ENCODE results near the gene CLN6. TPM values are rescaled to one million over a fixed set of nuclear protein-coding genes. Genes with fewer than 3 reads are reported as not detected.
"Not testable (repeated sequence)": the region's sequence is repeated elsewhere in the genome, so short reads cannot be mapped to it uniquely, and the experiment has no call there.

CLN6 gene
- polyA plus RNA-seq, 1 experiment, result 25.4 TPM

GRCh38 chr15:68203486-68203885 is 26.0 kb downstream of the CLN6 start:
- no peak for TF ChIP-seq CTCF (IDR thresholded peaks at IDR 0.05; ENCODE audit: insufficient read depth, low read depth, low read length)
- Histone ChIP-seq H3K27me3 (ENCODE audit: control insufficient read depth, insufficient read depth, low read length) (no peaks in the 10 kb centered on the region), H3K36me3 (ENCODE audit: control insufficient read depth, insufficient read depth, low read length) (no peaks in the 10 kb centered on the region), H3K4me3 (ENCODE audit: low read depth, low read length) (no peak overlapping the region)
- POLR2A ChIA-PET, result no interaction called here
- CTCF ChIA-PET, result interaction anchor here (1.1 to 1.2 kb wide), 2 partner anchors 9 to 11 kb away, joined by 3 to 5 read pairs; no protein-coding TSS in a partner anchor
- no peak for DNase-seq (ENCODE audit: low read depth)

- H3K27me3 ChIP-seq (ENCODE audit: control insufficient read depth, insufficient read depth, low read length); DNase-seq (ENCODE audit: low read depth); H3K36me3 ChIP-seq (ENCODE audit: control insufficient read depth, insufficient read depth, low read length); H3K4me3 ChIP-seq (ENCODE audit: low read depth, low read length); POLR2A ChIA-PET: not testable (repeated sequence)
- CTCF ChIA-PET, result interaction anchor here (1.2 kb wide), 1 partner anchor 8 kb away, joined by 5 read pairs; no protein-coding TSS in a partner anchor
Measured at GRCh38 chr15:68202994-68203393, 26.5 kb downstream of the CLN6 start.

- no peak for DNase-seq (ENCODE audit: low read depth)
- no peaks in the 10 kb centered on the region for H3K27me3 ChIP-seq (ENCODE audit: control insufficient read depth, insufficient read depth, low read length)
- ChIA-PET POLR2A (no interaction called here), CTCF (interaction anchor here (3.0 kb wide), 1 partner anchor 9 kb away, joined by 16 read pairs; no protein-coding TSS in a partner anchor)
- TF ChIP-seq CTCF (IDR thresholded peaks at IDR 0.05; ENCODE audit: insufficient read depth, low read depth, low read length), result no peak
- H3K4me3 ChIP-seq (ENCODE audit: low read depth, low read length), result no peak overlapping the region
- no peaks in the 10 kb centered on the region; the same call in 1 of the 2 replicates for H3K36me3 ChIP-seq (ENCODE audit: control insufficient read depth, insufficient read depth, low read length)
Measured at GRCh38 chr15:68201879-68202261, 27.7 kb downstream of the CLN6 start.

- H3K27me3 ChIP-seq (ENCODE audit: control insufficient read depth, insufficient read depth, low read length), result no peaks in the 10 kb centered on the region
- TF ChIP-seq CTCF (IDR thresholded peaks at IDR 0.05; ENCODE audit: insufficient read depth, low read depth, low read length), result no peak
- ChIA-PET CTCF (interaction anchor here (1.5 to 3.0 kb wide), 2 partner anchors 10 to 337 kb away, joined by 3 to 16 read pairs; no protein-coding TSS in a partner anchor), POLR2A (no interaction called here)
- DNase-seq (ENCODE audit: low read depth), result no peak
- no peak overlapping the region for H3K4me3 ChIP-seq (ENCODE audit: low read depth, low read length)
- H3K36me3 ChIP-seq (ENCODE audit: control insufficient read depth, insufficient read depth, low read length), result no peaks in the 10 kb centered on the region; the same call in 1 of the 2 replicates
Measured at GRCh38 chr15:68201153-68201878, 28.2 kb downstream of the CLN6 start.

- Histone ChIP-seq H3K4me3 (ENCODE audit: low read depth, low read length) (no peak overlapping the region), H3K36me3 (ENCODE audit: control insufficient read depth, insufficient read depth, low read length) (no peaks in the 10 kb centered on the region; the same call in 1 of the 2 replicates), H3K27me3 (ENCODE audit: control insufficient read depth, insufficient read depth, low read length) (no peaks in the 10 kb centered on the region)
- POLR2A ChIA-PET, result no interaction called here
- no peak for DNase-seq (ENCODE audit: low read depth)
- CTCF ChIA-PET, result interaction anchor here (1.5 to 3.0 kb wide), 2 partner anchors 11 to 336 kb away, joined by 3 to 16 read pairs; no protein-coding TSS in a partner anchor
- TF ChIP-seq CTCF (IDR thresholded peaks at IDR 0.05; ENCODE audit: insufficient read depth, low read depth, low read length), result no peak
Measured at GRCh38 chr15:68200016-68200861, 29.3 kb downstream of the CLN6 start.

All from BJ (cell line).